CD4-positive, alpha-beta T cell treated with Interleukin-15 for 4 hours (primary cell): ENCODE data around the gene P2RX5.

ENCODE experiments used
- DNase-seq: peaks from one replicate; pipeline ENCODE4 v3.0.0-alpha.2; 2020; ENCODE audit warnings: low spot score

Gene P2RX5

GRCh38 chr17:3681057-3681456, 14.9 kb downstream of the P2RX5 start:
- no peak for DNase-seq

- DNase-seq, result no peak
Observed at GRCh38 chr17:3679531-3680126, 16.3 kb downstream of the P2RX5 start.

GRCh38 chr17:3678821-3679530, 17.0 kb downstream of the P2RX5 start:
- no peak for DNase-seq

GRCh38 chr17:3678095-3678820, 17.7 kb downstream of the P2RX5 start:
- no peak for DNase-seq

GRCh38 chr17:3675886-3676285, 20.1 kb downstream of the P2RX5 start:
- no peak for DNase-seq

GRCh38 chr17:3672571-3672970, 23.4 kb downstream of the P2RX5 start:
- DNase-seq, result no peak

GRCh38 chr17:3669548-3669947, 26.4 kb downstream of the P2RX5 start:
- no peak for DNase-seq

- no peak for DNase-seq
Observed at GRCh38 chr17:3669085-3669347, 26.9 kb downstream of the P2RX5 start.

- peak; percentile 97 for DNase-seq
Observed at GRCh38 chr17:3668279-3669084, 27.5 kb downstream of the P2RX5 start, which contains the start of the genes EMC6 and TAX1BP3. EMC6 (plus strand) TSS chr17:3668812; CDS start chr17:3669147, 335 bp downstream. TAX1BP3 (minus strand) TSS chr17:3668578; CDS start chr17:3668526, 52 bp downstream.

GRCh38 chr17:3667366-3668278, 28.3 kb downstream of the P2RX5 start:
- no peak for DNase-seq

- no peak for DNase-seq
Observed at GRCh38 chr17:3666516-3666915, 29.4 kb downstream of the P2RX5 start.

- no peak for DNase-seq
Observed at GRCh38 chr17:3665834-3666233, 30.1 kb downstream of the P2RX5 start.

GRCh38 chr17:3663102-3664011, 32.6 kb downstream of the P2RX5 start:
- no peak for DNase-seq

GRCh38 chr17:3660311-3660891, 35.6 kb downstream of the P2RX5 start:
- no peak for DNase-seq

- DNase-seq, result no peak
Observed at GRCh38 chr17:3659541-3660111, 36.3 kb downstream of the P2RX5 start.

GRCh38 chr17:3658784-3659449, 37.0 kb downstream of the P2RX5 start:
- no peak for DNase-seq

- no peak for DNase-seq
Observed at GRCh38 chr17:3657874-3658783, 37.8 kb downstream of the P2RX5 start.

- no peak for DNase-seq
Observed at GRCh38 chr17:3657588-3657869, 38.4 kb downstream of the P2RX5 start.
